AG10803 (cell line): Measurements from ENCODE around the gene ZP3.
"Not testable (repeated sequence)": the region's sequence is repeated elsewhere in the genome, so short reads cannot be mapped to it uniquely, and the experiment has no call there.

Experiments used
- DNase-seq: peaks from one replicate; pipeline ENCODE4 v3.0.0; 2010; ENCODE audit warnings: low read depth
- H3K4me3 ChIP-seq: 2 replicates; pipeline ENCODE4 v1.5.1; 2011; ENCODE audit warnings: mild to moderate bottlenecking, low read length, control low read depth
- CTCF ChIP-seq: conservative IDR thresholded peaks from 2 replicates; pipeline ENCODE4 v1.5.1; 2011; ENCODE audit warnings: mild to moderate bottlenecking, low read length, control low read depth, inconsistent platforms

Gene ZP3

DNA sequence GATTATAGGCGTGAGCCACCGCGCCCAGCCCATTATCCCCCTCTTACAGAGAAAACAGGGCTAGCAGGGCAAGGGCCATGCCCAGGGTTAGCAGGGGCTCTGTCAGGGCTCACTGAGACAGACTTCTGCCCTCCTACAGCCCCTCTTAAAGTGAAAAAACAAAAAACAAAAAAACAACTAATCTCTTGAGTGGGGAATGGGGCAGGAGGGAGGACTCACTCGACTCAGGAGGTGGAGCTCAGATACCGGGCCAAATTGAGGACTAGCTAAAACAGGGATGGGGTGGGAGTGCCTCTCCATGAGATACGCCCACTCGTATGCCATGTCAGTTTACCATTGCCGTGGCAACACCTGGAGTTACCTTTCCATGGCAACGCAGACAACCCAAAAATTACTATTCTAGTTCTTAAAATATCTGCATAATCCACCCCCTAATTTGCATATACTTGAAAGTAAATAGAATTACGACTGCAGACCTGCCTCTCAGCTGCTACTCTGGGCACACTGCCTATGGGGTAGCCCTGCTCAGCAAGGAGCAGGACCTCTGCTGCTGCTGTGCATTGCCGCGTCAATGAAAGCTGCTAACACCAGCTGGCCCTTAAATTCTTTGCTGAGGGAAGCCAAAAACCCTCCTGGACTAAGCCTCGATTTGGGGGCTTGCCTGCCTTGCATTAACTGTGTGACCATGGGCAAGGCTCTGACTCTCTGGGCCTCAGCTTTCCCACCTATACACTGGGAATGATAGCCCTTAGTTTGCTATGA lies 28.6 kb upstream of the ZP3 start:
- DNase-seq, result no peak
- no peak for TF ChIP-seq CTCF
- H3K4me3 ChIP-seq, result no peak overlapping the region

GRCh38 chr7:76396864-76397263 lies 27.9 kb upstream of the ZP3 start:
- TF ChIP-seq CTCF, result no peak
- H3K4me3 ChIP-seq, result peak overlapping the region; percentile 65; the same call in 1 of the 2 replicates
- DNase-seq, result no peak

GRCh38 chr7:76397409-76398183 lies 27.2 kb upstream of the ZP3 start:
- TF ChIP-seq CTCF, result no peak
- peak; percentile 58 for DNase-seq
- H3K4me3 ChIP-seq, result peak overlapping the region; percentile 65

DNA sequence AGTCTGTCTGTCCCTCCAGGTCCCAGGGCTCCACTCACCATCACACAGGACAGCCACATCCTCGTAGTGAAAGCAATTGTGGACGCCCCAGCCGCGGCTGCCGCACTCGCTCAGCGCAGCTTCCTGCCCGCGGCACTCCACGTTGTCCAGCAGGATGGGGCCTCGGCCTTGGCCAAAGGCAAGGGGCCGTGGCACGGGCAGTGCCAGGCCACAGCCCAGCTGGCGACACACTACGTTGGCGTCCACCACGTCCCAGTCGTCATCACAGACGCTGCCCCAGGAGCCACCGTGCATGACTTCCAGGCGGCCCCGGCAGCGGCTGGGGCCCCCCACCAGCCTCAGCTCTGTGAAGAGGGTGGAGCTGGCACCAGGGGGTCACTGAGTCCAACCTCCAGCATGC lies 24.5 kb upstream of the ZP3 start:
- no peak for DNase-seq
- TF ChIP-seq CTCF, result no peak
- no peak overlapping the region for H3K4me3 ChIP-seq

GRCh38 chr7:76403097-76403496 lies 21.7 kb upstream of the ZP3 start:
- H3K4me3 ChIP-seq, DNase-seq: not testable (repeated sequence)

DNA sequence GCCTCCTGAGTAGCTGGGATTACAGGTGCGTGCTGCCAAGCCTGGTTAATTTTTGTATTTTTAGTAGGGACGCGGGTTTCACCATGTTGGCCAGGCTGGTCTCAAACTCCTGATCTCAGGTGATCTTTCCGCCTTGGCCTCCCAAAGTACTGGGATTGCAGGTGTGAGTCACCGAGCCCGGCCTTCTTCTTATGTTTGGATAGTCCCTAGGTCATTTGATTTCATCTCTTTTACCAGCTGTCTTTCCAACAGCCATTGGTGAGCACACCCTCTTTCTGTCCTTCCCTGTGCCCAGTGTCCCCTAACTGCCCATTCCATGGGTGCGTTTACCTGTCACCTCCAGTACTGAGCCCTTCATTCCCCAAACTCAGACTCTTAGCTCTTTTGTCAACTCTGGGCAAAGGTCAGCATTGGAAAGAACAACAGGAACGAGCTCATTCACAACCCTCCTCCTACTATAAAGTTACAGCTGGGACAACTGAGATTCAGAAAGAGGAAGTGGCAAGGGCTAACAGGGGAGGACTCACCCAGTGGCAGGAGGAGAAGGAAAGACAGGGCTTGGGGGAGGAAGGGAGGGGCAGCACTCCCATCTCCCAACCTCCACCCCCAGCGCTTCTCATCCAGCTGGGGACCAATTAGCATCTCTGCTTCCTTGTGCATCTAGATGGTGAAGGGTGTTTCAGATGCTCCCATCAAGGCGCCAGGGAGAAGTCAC lies 20.8 kb upstream of the ZP3 start:
- no peak overlapping the region for H3K4me3 ChIP-seq
- TF ChIP-seq CTCF, result no peak
- DNase-seq, result no peak

- no peak for DNase-seq
- TF ChIP-seq CTCF, result no peak
- H3K4me3 ChIP-seq, result no peak overlapping the region
Observed at GRCh38 chr7:76405738-76406137, 19.0 kb upstream of the ZP3 start.
